GM18909 (cell line): ENCODE data around the gene EBF3.

ENCODE experiments used
- ATAC-seq: cut with Tn5 transposase; IDR thresholded peaks from one replicate; pipeline ENCODE4 v1.9.1; 2021; ENCODE audit warnings: mild to moderate bottlenecking; ENCODE audit not compliant: unreplicated experiment, poor library complexity

Gene EBF3

GRCh38 chr10:129915526-129916378, 48.3 kb downstream of the EBF3 start:
- ATAC-seq = no peak

- no peak for ATAC-seq
Measured at GRCh38 chr10:129914960-129915359, 49.1 kb downstream of the EBF3 start.

DNA sequence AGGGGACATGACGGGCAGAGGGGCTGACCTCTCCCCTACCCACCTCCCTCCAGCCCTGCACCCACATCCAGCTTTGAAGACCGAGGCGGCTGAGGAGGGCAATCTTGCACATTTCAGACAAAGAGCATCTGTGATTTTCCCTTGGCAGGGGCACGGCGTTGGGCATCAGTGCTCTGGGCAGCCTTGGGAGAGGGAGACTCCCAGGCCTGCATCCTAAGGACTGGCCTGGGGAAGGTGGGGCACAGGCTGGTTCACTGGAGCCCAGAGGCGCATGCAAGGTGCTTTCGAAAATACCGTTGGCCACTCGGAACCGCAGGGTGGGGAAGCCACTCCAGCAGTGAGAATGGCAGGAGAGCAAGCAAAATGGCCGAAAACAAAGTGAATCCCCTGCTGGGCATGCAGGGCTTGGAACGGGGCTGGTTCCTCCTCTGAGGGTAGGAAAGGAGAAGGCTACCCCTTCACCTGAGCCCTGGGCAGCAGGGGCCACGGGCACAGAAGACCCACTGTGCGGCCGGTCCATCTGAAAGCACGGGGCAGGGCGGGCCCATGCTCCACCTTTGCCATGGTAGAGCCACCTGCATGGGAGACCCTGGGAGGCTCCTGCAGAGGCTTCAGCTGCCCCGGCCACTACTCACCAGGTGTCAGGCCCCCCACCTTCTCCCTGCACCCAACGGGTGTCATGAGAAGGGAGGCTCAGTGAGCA, 49.8 kb downstream of the EBF3 start:
- no peak for ATAC-seq

- ATAC-seq = no peak
Measured at GRCh38 chr10:129912986-129913695, 50.9 kb downstream of the EBF3 start.

GRCh38 chr10:129912166-129912917, 51.7 kb downstream of the EBF3 start:
- no peak for ATAC-seq

- no peak for ATAC-seq
Measured at GRCh38 chr10:129911451-129912165, 52.5 kb downstream of the EBF3 start.

DNA sequence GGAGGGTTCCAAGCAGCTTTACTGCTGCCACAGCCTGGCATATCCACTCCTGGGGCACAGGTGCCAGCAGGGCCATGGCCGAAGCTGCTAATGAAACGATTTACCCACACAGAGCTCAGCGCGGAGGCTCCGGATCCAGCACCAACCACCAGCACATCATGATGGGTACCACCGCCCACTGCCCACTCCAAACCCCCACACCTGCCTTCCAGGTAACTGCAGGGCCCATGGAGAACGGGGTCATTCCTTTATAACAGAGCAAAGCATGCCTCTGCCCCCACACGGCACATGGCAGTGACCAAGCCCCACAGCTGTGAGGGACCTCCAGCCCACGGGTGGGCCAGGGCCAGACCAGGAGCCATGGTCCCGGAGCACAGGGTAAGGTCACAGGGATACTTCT, 53.2 kb downstream of the EBF3 start:
- ATAC-seq = no peak

GRCh38 chr10:129909531-129910256, 54.4 kb downstream of the EBF3 start:
- ATAC-seq = no peak

GRCh38 chr10:129909080-129909479, 55.0 kb downstream of the EBF3 start:
- no peak for ATAC-seq

- ATAC-seq = no peak
Measured at GRCh38 chr10:129908406-129908805, 55.7 kb downstream of the EBF3 start.

DNA sequence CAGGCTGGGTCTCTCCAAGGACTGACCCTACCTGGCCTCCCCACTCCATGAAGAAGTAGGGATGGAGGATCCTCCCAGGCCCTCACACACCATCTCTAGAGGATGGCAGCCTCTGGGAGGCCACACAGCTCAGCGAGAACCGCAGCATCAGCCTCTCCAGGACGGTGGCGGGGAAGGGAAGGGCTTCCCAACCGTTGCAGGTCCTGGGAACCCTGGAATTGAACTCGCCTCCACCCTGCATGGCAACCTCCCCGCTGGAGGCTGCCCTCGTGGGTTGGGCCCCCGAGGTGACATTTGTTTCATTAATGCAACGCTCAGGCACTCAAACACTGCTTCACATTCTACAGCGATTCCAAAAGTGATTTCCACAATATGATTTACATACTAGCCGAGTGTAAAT, 58.5 kb downstream of the EBF3 start:
- ATAC-seq = no peak

DNA sequence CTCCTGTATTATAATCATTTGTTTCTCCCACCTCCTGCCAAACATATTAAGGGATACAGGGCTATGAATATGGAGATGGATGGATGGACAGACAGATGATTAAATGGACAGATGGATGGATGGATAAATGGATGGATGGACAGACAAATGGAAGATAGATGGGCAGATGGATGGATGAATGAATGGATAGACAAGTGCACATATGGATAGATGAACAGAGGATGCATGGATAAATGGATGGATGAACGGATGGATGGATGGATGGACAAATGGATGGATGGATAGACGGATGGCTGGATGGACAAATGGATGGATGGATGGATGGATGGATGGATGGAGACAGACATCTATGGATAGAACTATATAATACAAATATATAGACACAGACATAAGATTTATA, 59.8 kb downstream of the EBF3 start:
- no peak for ATAC-seq

- ATAC-seq = no peak
Measured at GRCh38 chr10:129901389-129902006, 62.6 kb downstream of the EBF3 start.

GRCh38 chr10:129900825-129901224, 63.2 kb downstream of the EBF3 start:
- ATAC-seq = no peak

DNA sequence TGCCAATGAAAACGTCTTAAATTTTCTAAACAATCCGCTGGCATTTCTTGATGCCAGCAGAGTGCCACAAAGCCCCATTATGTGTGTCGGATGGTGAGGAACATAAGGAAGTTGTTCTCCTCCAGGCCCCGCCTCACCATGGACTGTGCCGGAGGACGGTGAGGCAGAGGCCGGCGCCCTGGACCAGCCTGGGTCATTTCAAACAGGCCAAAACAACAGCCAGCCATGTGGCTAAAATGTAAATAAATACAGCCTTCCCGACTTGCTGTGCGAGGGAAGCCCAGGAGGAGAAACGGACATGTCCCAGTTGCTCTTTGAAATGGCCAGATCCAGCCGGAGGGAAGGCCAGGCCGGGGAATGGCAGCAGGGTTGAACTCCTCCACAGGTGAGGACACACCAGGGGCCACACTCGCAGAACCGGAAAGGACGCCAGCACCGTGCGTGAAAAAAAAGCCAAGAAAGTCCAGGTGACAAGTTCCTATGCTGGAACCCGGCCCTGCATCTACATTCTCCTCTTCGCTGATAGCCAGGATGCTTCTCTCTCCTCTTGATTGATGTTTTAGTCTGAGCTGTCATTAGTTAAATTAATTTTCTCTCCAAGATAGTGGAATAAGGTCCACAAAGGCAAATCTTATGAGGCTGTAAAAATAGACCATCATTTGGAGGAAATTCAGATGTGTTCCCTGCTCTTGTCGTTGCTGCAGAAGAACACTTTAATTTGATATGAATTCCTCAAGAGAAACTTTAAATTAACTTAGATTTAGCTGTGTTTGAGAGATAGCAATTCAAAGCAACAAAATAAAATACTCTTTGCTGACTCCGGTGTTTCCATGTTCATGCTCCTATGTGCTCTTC, 64.6 kb downstream of the EBF3 start:
- no peak for ATAC-seq

- no peak for ATAC-seq
Measured at GRCh38 chr10:129898706-129899268, 65.3 kb downstream of the EBF3 start.

- ATAC-seq = no peak
Measured at GRCh38 chr10:129897871-129898626, 66.0 kb downstream of the EBF3 start.
